HG02763 (cell line): Measurements from ENCODE around the gene CAPS2.

Experiments used
- ATAC-seq: cut with Tn5 transposase; IDR thresholded peaks from one replicate; pipeline ENCODE4 v1.9.1; 2021; ENCODE audit warnings: mild to moderate bottlenecking, moderate library complexity; ENCODE audit not compliant: unreplicated experiment

The CAPS2 gene

DNA sequence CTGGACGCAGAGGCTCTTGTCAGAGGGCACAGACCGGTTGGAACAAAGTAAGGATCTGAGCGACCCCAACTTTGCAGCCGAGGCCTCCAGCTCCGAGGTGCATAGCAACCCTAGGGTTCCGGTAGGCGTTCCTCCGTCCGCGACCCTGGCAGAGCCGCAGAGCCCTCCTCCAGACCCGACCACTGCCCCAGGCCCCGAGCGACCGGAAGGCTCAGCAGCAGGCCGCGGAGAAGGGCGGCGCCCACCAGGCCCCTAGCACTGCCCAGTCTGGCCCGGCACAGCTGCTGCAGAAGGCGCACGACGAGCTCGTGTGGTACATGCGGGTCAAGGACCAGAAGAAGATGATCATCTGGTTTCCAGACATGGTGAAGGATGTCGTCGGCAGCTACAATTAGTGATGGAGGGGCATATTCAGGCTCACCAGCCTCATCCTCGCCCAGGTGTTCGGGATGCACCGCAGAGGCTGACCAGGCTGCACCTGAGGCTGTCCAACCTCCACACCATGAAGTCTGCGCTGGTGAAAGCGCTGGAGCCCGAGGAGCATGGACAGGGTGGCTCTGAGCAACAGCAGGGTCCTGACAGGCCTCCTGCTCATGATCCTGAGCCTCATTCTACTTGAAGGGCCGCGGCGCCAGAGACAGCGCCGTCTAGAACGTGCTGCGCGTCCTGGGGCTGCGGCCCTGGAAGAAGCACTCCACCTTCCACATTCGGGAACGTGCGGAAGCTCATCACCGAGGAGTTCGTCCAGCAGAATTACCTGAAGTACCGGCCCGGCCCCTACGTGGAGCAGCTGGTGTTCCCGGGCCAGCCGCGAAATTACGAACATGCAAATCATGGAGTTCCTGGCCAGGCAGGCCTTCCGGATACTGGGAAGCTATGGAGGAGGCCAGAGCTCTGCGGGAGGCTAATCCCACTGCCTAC, 24.5 kb downstream of the CAPS2 start:
- no peak for ATAC-seq

DNA sequence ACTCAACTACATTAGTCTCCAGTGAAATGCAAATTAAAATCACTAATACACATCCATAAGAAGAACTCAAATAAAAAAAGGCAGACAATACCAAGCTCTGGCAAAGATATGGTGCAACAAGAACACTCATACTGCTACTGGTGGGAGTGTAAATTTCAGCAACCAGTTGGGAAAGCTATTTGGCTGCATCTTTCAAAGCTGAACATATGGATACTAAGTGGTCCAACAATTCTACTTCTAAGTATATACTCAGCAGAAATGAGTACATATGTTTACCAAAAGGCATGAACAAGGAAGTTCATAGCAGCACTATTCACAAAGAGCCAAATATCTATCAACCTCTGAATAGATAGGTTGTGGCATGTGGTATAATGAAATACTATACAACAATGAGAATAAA, 27.3 kb downstream of the CAPS2 start:
- no peak for ATAC-seq

DNA sequence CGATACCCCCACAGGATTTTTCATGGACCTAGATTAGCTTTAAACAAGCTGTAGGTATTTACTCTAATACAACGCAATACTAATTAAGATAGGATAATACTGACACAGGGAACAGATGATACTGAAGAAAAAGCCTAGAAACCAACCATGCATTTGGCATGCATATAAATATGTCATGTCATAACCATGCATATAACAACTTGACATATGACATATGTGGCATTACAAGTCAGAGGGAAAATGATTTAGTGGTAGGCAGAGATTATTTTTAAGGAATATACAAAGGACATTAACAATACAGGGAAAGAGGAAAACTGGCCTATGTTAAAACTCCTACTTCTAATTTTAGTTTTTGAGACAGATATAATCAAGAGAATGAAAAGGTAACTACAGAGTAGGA, 27.9 kb downstream of the CAPS2 start:
- ATAC-seq: no peak

DNA sequence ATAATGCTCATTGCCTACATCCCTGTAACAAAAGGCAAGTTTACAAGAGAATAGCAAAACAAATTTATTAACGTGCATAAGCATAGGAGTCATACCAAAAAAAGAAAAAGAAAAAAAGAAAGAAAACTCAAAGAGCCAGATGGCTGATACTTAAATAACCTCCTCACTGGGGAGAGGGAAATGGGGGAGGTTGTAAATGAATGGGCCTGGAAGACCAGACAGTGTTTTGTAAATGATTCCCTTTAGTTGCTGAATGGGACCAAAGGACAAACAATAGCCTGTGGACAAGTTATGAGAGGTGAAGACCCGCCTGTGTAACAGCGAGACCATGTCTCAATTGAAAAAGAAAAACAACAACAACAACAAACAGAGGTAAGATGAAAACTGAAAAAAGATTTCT, 35.3 kb downstream of the CAPS2 start:
- ATAC-seq: no peak

DNA sequence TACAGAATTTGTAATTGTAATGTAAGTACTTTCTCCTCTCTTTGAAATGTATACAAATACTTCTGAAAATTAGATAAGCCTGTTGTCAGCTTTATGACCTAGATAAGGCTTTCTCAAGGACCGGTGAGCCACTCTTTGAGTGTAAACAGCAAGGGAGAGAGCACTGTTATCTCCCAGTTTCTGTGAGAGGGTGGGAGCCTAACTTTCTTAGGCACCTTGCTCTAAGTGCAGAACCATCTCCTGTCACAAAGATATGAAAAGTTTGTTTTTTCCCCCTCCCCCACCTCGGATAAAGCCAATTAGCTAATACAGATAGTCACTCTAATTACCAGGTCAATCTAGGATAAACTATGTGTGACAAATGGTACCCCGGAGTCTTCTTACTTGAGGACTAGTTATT, 35.8 kb downstream of the CAPS2 start:
- ATAC-seq: no peak

DNA sequence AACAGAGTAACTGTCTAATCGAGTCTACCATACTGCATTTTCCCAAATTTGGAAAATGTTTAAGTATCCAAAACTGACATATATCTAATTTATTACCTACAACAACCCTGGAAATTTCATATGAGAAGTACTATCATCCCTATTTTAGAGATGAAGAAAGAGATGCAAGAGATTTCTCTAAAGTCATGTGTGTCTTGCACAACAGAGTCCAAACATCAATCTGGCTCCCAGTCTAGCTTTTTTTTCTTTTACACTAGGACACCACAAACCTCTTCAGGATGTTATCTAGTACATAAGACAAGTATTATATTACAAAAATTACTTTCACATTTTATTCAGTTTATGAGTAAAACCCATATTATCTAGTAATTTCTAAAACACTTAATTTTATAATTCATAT, 39.1 kb downstream of the CAPS2 start:
- no peak for ATAC-seq

DNA sequence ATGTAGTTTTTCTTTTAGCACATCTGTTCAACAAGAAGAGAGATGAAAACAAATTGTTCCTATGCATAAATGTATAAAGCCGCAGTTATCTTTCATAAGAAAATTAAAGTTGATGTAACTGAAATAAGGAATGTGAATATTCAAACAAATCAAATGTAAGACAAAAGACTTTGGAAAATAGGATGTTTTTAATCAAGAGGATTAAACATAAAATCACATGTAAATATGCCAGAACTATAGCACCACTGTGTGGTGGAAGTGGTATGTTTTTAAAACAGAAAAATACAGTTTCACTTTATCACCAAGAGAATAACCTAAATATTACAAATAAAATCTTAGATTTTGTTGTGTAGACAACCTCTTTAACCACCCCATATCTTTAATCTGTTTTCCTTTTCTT, 40.4 kb downstream of the CAPS2 start:
- no peak for ATAC-seq

DNA sequence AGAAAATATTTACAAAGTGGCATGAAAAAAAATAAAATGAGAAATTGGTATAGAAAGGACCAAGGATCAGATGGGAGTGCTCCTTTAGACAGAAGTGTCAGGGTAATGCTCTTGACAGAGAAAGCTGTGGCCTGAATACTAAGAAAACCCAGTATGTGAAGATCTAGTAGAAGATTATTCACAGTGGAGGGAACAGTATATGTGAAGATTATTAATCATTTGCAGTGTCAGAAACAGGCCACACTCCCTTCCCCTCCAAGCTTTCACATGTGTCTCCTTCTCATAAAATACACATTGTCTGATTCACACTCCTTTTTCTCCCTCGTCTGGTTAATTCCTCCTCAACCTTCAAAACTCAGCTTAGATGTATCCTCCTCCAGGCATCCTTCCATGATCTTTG, 41.3 kb downstream of the CAPS2 start:
- no peak for ATAC-seq

DNA sequence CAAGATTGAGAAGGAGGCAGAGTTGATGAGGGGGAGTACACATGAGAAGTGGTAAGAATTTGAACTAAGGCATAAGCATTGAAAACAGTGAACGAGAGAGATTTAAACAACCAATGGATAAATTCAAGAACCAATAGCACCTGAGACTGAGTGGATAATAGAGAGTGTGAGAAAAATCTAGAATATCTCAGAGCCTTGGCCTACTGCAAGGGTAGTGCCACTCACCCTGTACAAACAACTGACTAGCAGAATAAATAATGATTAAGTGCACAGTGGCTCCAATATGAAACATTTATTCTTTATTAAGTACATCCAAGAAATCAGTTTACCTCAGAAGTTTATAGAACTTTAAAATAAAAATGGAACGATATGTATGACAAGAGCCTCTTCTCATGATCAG, 54.4 kb downstream of the CAPS2 start:
- no peak for ATAC-seq

DNA sequence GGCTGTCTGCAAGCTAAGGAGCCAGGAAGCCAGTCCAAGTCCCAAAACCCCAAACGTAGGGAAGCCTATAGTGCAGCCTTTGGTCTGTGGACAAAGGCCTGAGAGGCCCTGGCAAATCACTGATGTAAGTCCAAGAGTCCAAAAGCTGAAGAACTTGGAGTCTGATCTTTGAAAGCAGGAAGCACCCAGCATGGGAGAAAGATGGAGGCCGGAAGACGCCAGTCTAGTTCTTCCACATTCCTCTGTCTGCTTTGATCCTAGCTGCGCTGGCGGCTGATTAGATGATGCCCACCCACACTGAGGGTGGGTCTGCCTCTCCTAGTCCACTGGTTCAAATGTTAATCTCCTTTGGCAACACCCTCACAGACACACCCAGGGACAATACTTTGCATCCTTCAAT, 58.5 kb downstream of the CAPS2 start:
- ATAC-seq: no peak

DNA sequence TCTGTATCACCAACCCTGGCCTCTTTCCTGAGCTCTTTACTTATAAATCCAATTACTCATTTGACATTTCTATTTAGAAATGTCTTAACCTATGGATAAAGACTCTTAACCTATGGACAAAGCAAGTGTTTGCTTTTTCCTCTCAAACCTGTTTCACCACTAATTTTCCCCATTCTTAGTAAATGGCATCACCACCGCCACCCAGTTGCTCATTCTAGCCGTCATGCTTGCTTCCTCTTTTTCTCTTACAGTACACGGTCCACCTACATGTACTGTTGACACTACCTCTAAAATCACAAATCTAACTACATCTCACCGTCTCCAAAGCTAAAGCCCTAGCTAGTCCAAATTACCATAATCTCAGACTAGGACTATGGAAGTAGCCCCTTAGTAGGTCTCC, 60.0 kb downstream of the CAPS2 start:
- ATAC-seq: no peak

DNA sequence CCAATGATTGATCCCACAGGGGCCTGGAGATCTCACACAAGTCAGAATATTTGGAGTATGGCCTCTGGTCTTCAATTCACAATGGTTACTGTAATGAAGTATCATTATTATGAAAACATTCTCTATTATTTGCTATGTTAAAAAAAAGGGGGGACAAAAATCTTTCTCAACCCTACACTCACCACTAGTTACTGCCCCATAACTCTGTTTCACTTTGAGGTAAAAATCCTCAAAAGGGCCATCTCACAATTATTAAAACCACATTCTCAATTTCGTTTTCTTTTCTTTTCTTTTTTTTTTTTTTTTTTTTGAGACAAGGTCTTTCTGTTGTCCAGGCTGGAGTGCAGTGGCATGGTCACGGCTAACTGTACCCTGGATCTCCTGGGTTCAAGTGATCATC, 60.9 kb downstream of the CAPS2 start:
- no peak for ATAC-seq

DNA sequence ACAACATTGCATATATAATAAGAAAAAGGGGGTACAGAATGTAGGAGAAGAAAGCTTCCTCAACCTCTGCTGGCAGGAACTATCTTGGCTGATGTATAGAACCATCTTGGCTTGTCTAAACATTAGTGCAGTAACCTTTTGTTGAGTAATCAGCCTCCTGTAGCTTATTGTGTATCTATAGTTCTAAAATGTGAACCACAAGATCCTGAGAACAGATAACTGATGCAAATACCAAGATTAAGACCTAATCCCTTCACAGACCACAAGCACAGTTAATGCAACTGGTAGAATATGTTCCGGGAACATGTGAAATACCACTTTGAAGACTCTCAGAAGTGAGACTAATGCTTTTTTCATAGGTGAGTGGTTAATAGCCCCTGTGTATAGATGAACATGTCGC, 69.8 kb downstream of the CAPS2 start:
- ATAC-seq: no peak

DNA sequence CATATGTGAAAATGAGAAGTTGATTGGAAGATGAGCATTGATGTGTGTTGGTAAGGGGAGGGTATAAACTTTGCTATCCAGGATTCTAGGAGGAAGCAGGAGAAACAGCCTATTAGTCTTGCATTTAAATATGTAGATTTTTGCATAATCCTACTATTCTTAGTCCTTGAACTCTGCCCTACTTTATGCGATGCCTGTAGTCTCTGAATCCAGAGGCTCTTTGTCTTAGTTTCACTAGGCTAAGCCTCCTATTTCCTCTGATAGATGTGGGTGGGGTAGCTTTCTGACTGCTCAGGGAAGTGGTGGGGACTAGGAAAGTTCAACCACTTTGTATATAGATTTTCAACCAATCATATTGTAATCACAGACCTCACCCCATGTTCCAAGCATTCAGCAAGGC, 71.0 kb downstream of the CAPS2 start:
- ATAC-seq: no peak

DNA sequence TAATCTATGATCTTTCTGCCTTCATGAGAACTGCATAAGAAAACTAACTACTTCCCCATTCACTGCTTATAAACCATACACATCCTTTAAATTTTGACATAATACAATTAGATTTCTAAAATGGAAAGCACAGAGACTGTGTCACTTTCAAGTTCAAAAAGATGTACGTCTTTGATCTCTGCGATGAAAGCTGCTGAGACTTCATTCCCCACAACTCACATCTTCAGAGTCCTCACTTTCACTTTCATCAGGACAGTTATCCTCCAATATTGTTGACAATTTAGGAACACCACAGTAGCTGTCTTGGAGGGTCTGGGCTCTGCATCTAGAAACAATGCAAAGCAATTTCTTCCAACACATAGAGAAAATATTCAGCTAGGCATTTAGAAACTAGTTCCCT, 72.6 kb downstream of the CAPS2 start:
- ATAC-seq: no peak

DNA sequence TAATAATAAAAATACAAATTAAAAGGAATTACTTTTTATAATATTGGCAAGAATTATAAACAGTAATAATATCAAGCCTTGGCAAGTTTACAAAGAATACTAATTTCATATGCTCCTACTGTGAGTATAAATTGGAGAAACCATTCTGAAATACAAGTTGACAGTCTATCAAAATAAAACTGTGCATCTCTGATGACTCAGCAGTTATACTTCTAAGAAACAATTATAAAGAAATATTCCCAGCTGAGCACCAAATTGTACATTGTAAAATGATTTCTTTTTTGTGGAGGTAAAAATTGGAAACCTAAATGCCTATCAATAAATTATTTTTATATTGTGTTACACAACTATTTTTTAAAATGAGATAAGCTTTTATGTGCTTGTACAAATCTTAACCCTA, 85.0 kb downstream of the CAPS2 start:
- no peak for ATAC-seq

DNA sequence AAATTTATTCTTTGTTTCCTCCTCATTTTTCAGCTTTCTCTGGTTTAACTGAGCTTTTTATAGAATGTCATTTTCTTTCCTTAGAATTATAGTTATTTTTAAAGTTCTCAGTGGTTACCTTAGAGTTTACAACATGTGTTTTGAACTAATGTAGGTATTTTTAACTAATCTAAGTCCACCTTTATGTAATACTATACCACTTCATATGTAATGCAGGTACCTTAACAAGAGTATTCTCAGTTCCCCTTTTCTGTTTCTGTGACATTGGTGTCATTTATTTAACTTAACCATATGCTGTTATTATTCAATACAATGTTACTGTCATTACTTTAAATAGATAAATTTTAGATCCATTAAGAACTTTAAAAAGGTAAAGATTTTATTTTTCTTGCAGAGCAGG, 90.1 kb downstream of the CAPS2 start:
- peak; percentile 76 for ATAC-seq

DNA sequence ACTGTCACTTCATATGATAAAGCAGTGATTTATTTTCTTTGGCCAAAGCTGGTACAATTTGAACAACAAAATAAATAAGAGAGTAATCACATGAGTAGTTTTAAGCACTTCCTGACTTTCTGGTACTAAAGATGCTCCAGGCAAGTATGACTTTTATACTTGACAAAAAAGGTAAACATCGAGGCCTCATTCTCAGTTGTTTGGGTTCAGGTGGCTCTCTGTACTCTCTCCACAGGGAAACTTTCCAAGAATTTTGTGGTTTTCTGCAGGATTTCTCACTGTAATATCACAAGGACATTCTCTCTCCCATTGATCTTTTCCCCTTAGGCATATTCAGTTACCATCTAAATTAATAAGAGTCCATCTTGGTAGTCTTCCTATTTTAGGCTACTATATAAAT, 93.9 kb downstream of the CAPS2 start:
- ATAC-seq: no peak

DNA sequence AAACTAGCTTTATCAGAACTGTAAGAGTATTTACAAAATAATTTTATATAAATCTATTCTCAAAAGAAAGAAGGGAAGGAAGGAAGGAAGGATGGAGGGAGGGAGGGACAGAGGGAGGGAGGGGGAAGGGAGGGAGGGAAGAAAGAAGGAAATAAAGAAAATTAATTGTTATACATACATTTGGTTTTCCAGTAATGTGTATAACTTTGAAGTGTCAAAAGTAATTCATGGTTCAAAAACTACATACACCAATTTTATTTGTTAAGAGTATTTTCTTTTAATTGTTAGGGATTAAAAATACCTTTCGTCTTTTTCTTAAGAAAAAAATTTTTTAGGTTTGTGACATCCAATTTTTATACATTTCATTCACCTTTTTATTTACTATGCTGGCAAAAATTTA, 103.0 kb downstream of the CAPS2 start:
- no peak for ATAC-seq
